Measurements from ENCODE around the gene SCGB1A1.

The SCGB1A1 gene

GRCh38 chr11:62433141-62433903 is 14.5 kb downstream of the SCGB1A1 start:
- Histone ChIP-seq H3K4me3 (replicated peaks; ENCODE audit: insufficient read depth, low read length) (no peak overlapping the region), H3K27ac (replicated peaks) (no peak overlapping the region), H3K27me3 (ENCODE audit: insufficient read depth, poor library complexity, severe bottlenecking) (no peaks in the 10 kb centered on the region)
- TF ChIP-seq POLR2AphosphoS5 (IDR thresholded peaks at IDR 0.05; ENCODE audit: low read depth) (no peak), REST (IDR thresholded peaks at IDR 0.05; ENCODE audit: insufficient replicate concordance, low read depth) (no peak), GABPA (IDR thresholded peaks at IDR 0.05; ENCODE audit: low read depth) (no peak), SPI1 (IDR thresholded peaks at IDR 0.05; ENCODE audit: borderline replicate concordance, low read depth) (no peak)
- TF ChIP-seq, protein P1, sequence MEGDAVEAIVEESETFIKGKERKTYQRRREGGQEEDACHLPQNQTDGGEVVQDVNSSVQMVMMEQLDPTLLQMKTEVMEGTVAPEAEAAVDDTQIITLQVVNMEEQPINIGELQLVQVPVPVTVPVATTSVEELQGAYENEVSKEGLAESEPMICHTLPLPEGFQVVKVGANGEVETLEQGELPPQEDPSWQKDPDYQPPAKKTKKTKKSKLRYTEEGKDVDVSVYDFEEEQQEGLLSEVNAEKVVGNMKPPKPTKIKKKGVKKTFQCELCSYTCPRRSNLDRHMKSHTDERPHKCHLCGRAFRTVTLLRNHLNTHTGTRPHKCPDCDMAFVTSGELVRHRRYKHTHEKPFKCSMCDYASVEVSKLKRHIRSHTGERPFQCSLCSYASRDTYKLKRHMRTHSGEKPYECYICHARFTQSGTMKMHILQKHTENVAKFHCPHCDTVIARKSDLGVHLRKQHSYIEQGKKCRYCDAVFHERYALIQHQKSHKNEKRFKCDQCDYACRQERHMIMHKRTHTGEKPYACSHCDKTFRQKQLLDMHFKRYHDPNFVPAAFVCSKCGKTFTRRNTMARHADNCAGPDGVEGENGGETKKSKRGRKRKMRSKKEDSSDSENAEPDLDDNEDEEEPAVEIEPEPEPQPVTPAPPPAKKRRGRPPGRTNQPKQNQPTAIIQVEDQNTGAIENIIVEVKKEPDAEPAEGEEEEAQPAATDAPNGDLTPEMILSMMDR (IDR thresholded peaks at IDR 0.05; ENCODE audit: insufficient read depth, low read length), result no peak
- no peak for DNase-seq (ENCODE audit: low read depth in 1 of 2, low spot score in 1 of 2)

GRCh38 chr11:62433904-62434276 is 15.1 kb downstream of the SCGB1A1 start:
- Histone ChIP-seq H3K27ac (replicated peaks) (no peak overlapping the region), H3K4me3 (replicated peaks; ENCODE audit: insufficient read depth, low read length) (no peak overlapping the region), H3K27me3 (ENCODE audit: insufficient read depth, poor library complexity, severe bottlenecking) (no peaks in the 10 kb centered on the region)
- DNase-seq (ENCODE audit: low read depth in 1 of 2, low spot score in 1 of 2), result no peak
- TF ChIP-seq, protein P1 (IDR thresholded peaks at IDR 0.05; ENCODE audit: insufficient read depth, low read length), result no peak
- TF ChIP-seq SPI1 (IDR thresholded peaks at IDR 0.05; ENCODE audit: borderline replicate concordance, low read depth) (no peak), GABPA (IDR thresholded peaks at IDR 0.05; ENCODE audit: low read depth) (no peak)

DNA sequence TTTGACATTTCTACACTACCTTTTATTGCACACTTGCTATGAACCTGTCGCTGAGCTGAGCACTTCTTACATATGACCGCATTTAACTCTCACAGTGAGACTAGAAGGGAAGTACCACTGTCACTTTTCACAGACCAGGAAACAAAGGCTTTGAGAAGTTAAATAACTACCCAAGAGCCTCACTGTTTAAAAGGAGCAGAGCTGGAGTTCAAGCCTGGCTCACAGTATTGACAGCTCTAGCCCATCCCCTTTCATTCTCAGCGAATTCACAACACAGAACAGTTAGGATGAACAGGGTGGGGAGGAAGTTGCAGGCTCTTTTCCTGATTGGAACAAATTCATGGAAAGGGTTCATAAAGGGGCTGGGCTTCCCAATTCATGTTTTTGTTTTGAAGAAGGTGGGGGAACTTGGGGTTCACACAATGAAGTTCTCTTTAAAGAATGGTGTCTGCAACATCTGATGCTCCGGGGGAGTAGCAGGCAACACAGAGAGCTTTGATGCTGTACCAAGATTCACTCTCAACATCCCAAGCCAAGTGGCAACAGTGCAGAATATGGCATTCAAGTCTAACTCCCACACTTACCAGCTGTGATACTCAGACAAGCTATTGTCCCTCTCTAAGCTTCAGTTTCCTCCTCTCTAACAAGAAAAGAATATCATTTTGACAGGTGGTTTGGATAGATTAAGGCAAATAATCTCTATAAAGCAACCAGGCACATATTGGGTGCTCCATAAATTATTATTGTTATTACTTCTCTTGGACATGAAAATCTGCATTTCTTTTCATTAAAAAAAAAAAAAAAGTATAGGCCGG is 17.2 kb downstream of the SCGB1A1 start:
- H3K4me3 ChIP-seq (replicated peaks; ENCODE audit: insufficient read depth, low read length), result no peak overlapping the region
- H3K27ac ChIP-seq (replicated peaks), result no peak overlapping the region
- DNase-seq (ENCODE audit: low read depth in 1 of 2, low spot score in 1 of 2), result peak in 1 of 2 experiments; percentile 25
- no peak for TF ChIP-seq POLR2AphosphoS5 (IDR thresholded peaks at IDR 0.05; ENCODE audit: low read depth)
- no peak for TF ChIP-seq REST (IDR thresholded peaks at IDR 0.05; ENCODE audit: insufficient replicate concordance, low read depth)
- no peak for TF ChIP-seq GABPA (IDR thresholded peaks at IDR 0.05; ENCODE audit: low read depth)
- TF ChIP-seq, protein P1 (IDR thresholded peaks at IDR 0.05; ENCODE audit: insufficient read depth, low read length), result no peak
- no peak; the same call in 1 of the 2 replicates for TF ChIP-seq SPI1 (IDR thresholded peaks at IDR 0.05; ENCODE audit: borderline replicate concordance, low read depth)
- no peaks in the 10 kb centered on the region for H3K27me3 ChIP-seq (ENCODE audit: insufficient read depth, poor library complexity, severe bottlenecking)
